ENCODE results near the gene IFFO2. TPM values are rescaled to one million over a fixed set of nuclear protein-coding genes. Genes with fewer than 3 reads are reported as not detected.

IFFO2 gene
- total RNA-seq, 1 experiment from 2014 or later, result 15.6 TPM

GRCh38 chr1:18998016-18998724 is 41.7 kb upstream of the IFFO2 start:
- peaks cover 0 to 5% of the 10 kb centered on the region in 2 experiments; a peak in 1 of 4 replicates for H3K9me3 ChIP-seq (ENCODE audit: control insufficient read depth in 1 of 2, insufficient read depth in 1 of 2, low read depth in 1 of 2, low read length in 2 of 2)
- H3K4me2 ChIP-seq (ENCODE audit: low read length), result no peak overlapping the region
- TF ChIP-seq, protein P1, sequence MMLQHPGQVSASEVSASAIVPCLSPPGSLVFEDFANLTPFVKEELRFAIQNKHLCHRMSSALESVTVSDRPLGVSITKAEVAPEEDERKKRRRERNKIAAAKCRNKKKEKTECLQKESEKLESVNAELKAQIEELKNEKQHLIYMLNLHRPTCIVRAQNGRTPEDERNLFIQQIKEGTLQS (IDR thresholded peaks at IDR 0.05), result no peak
- TF ChIP-seq EZH2 (IDR thresholded peaks at IDR 0.05) (no peak), YY1 (IDR thresholded peaks at IDR 0.05; ENCODE audit: extremely low read depth, insufficient replicate concordance, low read depth, low read length) (no peak), ZFX (IDR thresholded peaks at IDR 0.05) (no peak), POLR2AphosphoS5 (IDR thresholded peaks at IDR 0.05; ENCODE audit: low read depth, low read length) (no peak), SIN3A (IDR thresholded peaks at IDR 0.05; ENCODE audit: low read depth) (no peak), EZH2phosphoT487 (IDR thresholded peaks at IDR 0.05; ENCODE audit: borderline replicate concordance) (no peak), POLR2A (IDR thresholded peaks at IDR 0.05; ENCODE audit: borderline replicate concordance, extremely low read depth, insufficient read depth, insufficient read length) (no peak), ELF1 (IDR thresholded peaks at IDR 0.05; ENCODE audit: borderline replicate concordance, low read depth) (no peak), ZBTB33 (IDR thresholded peaks at IDR 0.05; ENCODE audit: extremely low read depth, insufficient replicate concordance, low read length) (no peak), REST (IDR thresholded peaks at IDR 0.05; ENCODE audit: low read depth) (no peak), SRF (IDR thresholded peaks at IDR 0.05; ENCODE audit: low read depth) (no peak), CEBPB (IDR thresholded peaks at IDR 0.05; ENCODE audit: low read depth) (no peak), SP1 (IDR thresholded peaks at IDR 0.05; ENCODE audit: low read depth) (no peak), FOSL1 (IDR thresholded peaks at IDR 0.05; ENCODE audit: low read depth) (no peak), TCF7L2 (IDR thresholded peaks at IDR 0.05; ENCODE audit: borderline replicate concordance, extremely low read depth, insufficient read depth, insufficient read length) (no peak), RAD21 (IDR thresholded peaks at IDR 0.05; ENCODE audit: low read depth) (no peak), JUND (IDR thresholded peaks at IDR 0.05) (no peak)
- TF ChIP-seq, protein P2, sequence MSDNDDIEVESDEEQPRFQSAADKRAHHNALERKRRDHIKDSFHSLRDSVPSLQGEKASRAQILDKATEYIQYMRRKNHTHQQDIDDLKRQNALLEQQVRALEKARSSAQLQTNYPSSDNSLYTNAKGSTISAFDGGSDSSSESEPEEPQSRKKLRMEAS (IDR thresholded peaks at IDR 0.05), result no peak
- H2AFZ ChIP-seq (ENCODE audit: low read depth, low read length, poor library complexity, severe bottlenecking), result no peak overlapping the region
- CTCF ChIA-PET, result no interaction called here
- peaks cover 0 to 6% of the 10 kb centered on the region in 2 experiments; a peak in 1 of 4 replicates for H3K4me1 ChIP-seq (ENCODE audit: control insufficient read depth in 1 of 2, insufficient read depth in 2 of 2, low read length in 2 of 2)
- no peaks in the 10 kb centered on the region for H3K27me3 ChIP-seq (ENCODE audit: insufficient read depth, low read length)
- RAD21 ChIA-PET (ENCODE audit: low non-redundant PET in 1 of 2, low total read pairs in 2 of 2, uncharacterized antibody in 2 of 2, unreplicated experiment in 2 of 2), result no interaction called here
- BruUV-seq (replicated peaks), result no TSS peak
- no peak for ATAC-seq
- H4K20me1 ChIP-seq (ENCODE audit: insufficient read depth), result no peaks in the 10 kb centered on the region
- POLR2A ChIA-PET, result interaction anchor here (1.1 to 1.2 kb wide), 2 partner anchors 11 to 13 kb away, joined by 3 read pairs; no protein-coding TSS in a partner anchor
- H3K9me2 ChIP-seq (ENCODE audit: insufficient read depth), result no peaks in the 10 kb centered on the region
- no peak overlapping the region for H3K9ac ChIP-seq (ENCODE audit: low read length)
- H3K27ac ChIP-seq (ENCODE audit: low read depth, low read length), result no peak overlapping the region
- no peak for DNase-seq (ENCODE audit: low read depth, low spot score)
- H3K4me3 ChIP-seq (replicated peaks in 1 of 2; ENCODE audit: low read depth in 1 of 2, low read length in 2 of 2), result no peak overlapping the region
- intact Hi-C loops (cut with micrococcal nuclease), result no loop called here
- no peaks in the 10 kb centered on the region for H3K79me2 ChIP-seq (ENCODE audit: insufficient read depth, low read length)
- H3K36me3 ChIP-seq (ENCODE audit: control insufficient read depth in 1 of 2, insufficient read depth in 2 of 2, low read length in 2 of 2), result no peaks in the 10 kb centered on the region
